HEK293 (cell line): Measurements from ENCODE around the gene ZNF76.

Source experiments
- TF ChIP-seq, protein P1 (sequence below): fragments of 450-650 bp; formaldehyde crosslinking; IDR thresholded peaks from 2 replicates; pipeline ENCODE4 v1.5.1; 2016; ENCODE audit warnings: missing biosample characterization, missing genetic modification characterization
- TF ChIP-seq, protein P2 (sequence below): fragments of 450-650 bp; formaldehyde crosslinking; IDR thresholded peaks from 2 replicates; pipeline ENCODE4 v1.5.1; 2016; ENCODE audit warnings: missing biosample characterization, missing genetic modification characterization

DNA sequence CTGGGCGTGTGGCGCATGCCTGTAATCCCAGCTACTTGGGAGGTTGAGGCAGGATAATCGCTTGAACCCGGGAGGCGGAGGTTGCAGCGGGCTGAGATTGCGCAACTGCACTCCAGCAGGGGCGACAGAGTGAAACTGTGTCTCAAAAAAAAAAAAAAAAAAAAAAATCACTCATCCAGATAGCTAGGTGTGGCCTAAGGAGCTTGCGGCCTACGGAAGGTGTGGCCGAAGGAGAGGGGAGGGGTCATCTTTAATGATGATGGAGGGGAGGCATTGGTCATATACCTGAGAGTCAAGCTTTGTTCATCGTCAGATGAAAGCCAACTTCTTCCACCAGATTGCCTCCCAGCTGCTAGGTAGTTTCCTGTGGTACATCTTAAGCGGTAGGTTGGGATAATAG, 82.0 kb downstream of the ZNF76 start:
- TF ChIP-seq, protein P1, sequence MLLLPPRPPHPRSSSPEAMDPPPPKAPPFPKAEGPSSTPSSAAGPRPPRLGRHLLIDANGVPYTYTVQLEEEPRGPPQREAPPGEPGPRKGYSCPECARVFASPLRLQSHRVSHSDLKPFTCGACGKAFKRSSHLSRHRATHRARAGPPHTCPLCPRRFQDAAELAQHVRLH (tag by site-specific recombination), result no peak
- TF ChIP-seq, protein P2, sequence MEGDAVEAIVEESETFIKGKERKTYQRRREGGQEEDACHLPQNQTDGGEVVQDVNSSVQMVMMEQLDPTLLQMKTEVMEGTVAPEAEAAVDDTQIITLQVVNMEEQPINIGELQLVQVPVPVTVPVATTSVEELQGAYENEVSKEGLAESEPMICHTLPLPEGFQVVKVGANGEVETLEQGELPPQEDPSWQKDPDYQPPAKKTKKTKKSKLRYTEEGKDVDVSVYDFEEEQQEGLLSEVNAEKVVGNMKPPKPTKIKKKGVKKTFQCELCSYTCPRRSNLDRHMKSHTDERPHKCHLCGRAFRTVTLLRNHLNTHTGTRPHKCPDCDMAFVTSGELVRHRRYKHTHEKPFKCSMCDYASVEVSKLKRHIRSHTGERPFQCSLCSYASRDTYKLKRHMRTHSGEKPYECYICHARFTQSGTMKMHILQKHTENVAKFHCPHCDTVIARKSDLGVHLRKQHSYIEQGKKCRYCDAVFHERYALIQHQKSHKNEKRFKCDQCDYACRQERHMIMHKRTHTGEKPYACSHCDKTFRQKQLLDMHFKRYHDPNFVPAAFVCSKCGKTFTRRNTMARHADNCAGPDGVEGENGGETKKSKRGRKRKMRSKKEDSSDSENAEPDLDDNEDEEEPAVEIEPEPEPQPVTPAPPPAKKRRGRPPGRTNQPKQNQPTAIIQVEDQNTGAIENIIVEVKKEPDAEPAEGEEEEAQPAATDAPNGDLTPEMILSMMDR (tag by site-specific recombination), result no peak
